CD14-positive monocyte (primary cell): ENCODE data around the gene F13A1. TPM values are rescaled to one million over a fixed set of nuclear protein-coding genes. Genes with fewer than 3 reads are reported as not detected.

Experiments used
- DNase-seq, 3 donors: peaks; one replicate each; pipeline ENCODE4 v3.0.0-alpha.2; 2011 to 2022
- H2AFZ ChIP-seq: 2 replicates; pipeline ENCODE4 v1.6.0; 2012; ENCODE audit warnings: mild to moderate bottlenecking, low read depth, low read length, inconsistent platforms; ENCODE audit not compliant: insufficient read depth, poor library complexity, severe bottlenecking
- H3K27ac ChIP-seq, 2 donors: 1 replicate in 1 of 2; 2 replicates in 1 of 2; pipeline ENCODE4 v1.5.1; 2012 to 2013; ENCODE audit warnings: low read length in 2 of 2, control low read depth in 1 of 2, inconsistent platforms in 1 of 2, low read depth in 1 of 2, mild to moderate bottlenecking in 1 of 2
- H3K27me3 ChIP-seq, 2 donors: one replicate each; pipeline versions ENCODE4 v1.6.0 to v1.6.1; 2011 to 2013; ENCODE audit warnings: low read length in 2 of 2; ENCODE audit not compliant: control insufficient read depth in 2 of 2, insufficient read depth in 2 of 2
- H3K36me3 ChIP-seq, 2 donors: replicated peaks in 1 of 2; 1 replicate in 1 of 2; 2 replicates in 1 of 2; pipeline versions ENCODE4 v1.5.1 to v1.6.1; 2012 to 2013; ENCODE audit warnings: low read length in 2 of 2, control low read depth in 1 of 2, inconsistent platforms in 1 of 2, mild to moderate bottlenecking in 1 of 2; ENCODE audit not compliant: insufficient read depth in 2 of 2, control insufficient read depth in 1 of 2
- H3K4me1 ChIP-seq, 2 donors: 1 replicate in 1 of 2; 2 replicates in 1 of 2; pipeline versions ENCODE4 v1.5.1 to v1.6.1; 2012 to 2013; ENCODE audit warnings: low read length in 2 of 2, control low read depth in 1 of 2, inconsistent platforms in 1 of 2, mild to moderate bottlenecking in 1 of 2, moderate library complexity in 1 of 2; ENCODE audit not compliant: insufficient read depth in 2 of 2, control insufficient read depth in 1 of 2
- H3K4me2 ChIP-seq: replicated peaks from 2 replicates; pipeline ENCODE3; 2012; ENCODE audit warnings: low read length, moderate library complexity, mild to moderate bottlenecking; ENCODE audit not compliant: poor library complexity, severe bottlenecking; ENCODE audit errors: extremely low read depth
- H3K4me3 ChIP-seq, 3 experiments: fragments of 200-600 bp in 1 of 3; sonication (generic) in 1 of 3; replicated peaks in 1 of 3; 1 replicate in 2 of 3; 2 replicates in 1 of 3; pipeline ENCODE4 v1.5.1; 2011 to 2013; ENCODE audit warnings: low read length in 3 of 3, mild to moderate bottlenecking in 3 of 3, control low read depth in 2 of 3, low read depth in 2 of 3, inconsistent platforms in 1 of 3, moderate library complexity in 1 of 3
- H3K79me2 ChIP-seq: 2 replicates; pipeline ENCODE4 v1.6.0; 2012; ENCODE audit warnings: mild to moderate bottlenecking, control low read depth, inconsistent platforms, low read length, moderate library complexity; ENCODE audit not compliant: insufficient read depth
- H3K9ac ChIP-seq: 2 replicates; pipeline ENCODE4 v1.6.0; 2017; ENCODE audit warnings: low read length, mild to moderate bottlenecking; ENCODE audit not compliant: insufficient read depth, poor library complexity, severe bottlenecking
- H3K9me3 ChIP-seq, 2 donors: replicated peaks in 1 of 2; 1 replicate in 1 of 2; 2 replicates in 1 of 2; pipeline versions ENCODE4 v1.5.1 to v1.6.1; 2012 to 2013; ENCODE audit warnings: low read length in 2 of 2, control low read depth in 1 of 2; ENCODE audit not compliant: control insufficient read depth in 1 of 2, insufficient read depth in 1 of 2
- H4K20me1 ChIP-seq: 2 replicates; pipeline ENCODE4 v1.6.0; 2012; ENCODE audit warnings: mild to moderate bottlenecking, low read length, control low read depth, moderate library complexity; ENCODE audit not compliant: insufficient read depth
- H3K27ac Mint-ChIP-seq, 7 donors: one replicate each; pipeline ENCODE4 v1.8.0; 2020; ENCODE audit warnings: mild to moderate bottlenecking in 7 of 7, mixed read lengths in 7 of 7, moderate library complexity in 6 of 7, inconsistent platforms in 2 of 7
- H3K27me3 Mint-ChIP-seq, 3 donors: one replicate each; pipeline ENCODE4 v1.8.0; 2021 to 2022; ENCODE audit warnings: low read depth in 3 of 3, mild to moderate bottlenecking in 3 of 3, mixed read lengths in 3 of 3, moderate library complexity in 3 of 3, inconsistent platforms in 1 of 3
- H3K36me3 Mint-ChIP-seq, 2 donors: one replicate each; pipeline ENCODE4 v1.8.0; 2020; ENCODE audit warnings: mixed read lengths in 2 of 2, inconsistent platforms in 1 of 2, mild to moderate bottlenecking in 1 of 2
- H3K4me1 Mint-ChIP-seq: one replicate; pipeline ENCODE4 v1.8.0; 2020; ENCODE audit warnings: mild to moderate bottlenecking, mixed read lengths
- H3K4me3 Mint-ChIP-seq, 2 donors: one replicate each; pipeline ENCODE4 v1.8.0; 2020; ENCODE audit warnings: mild to moderate bottlenecking in 2 of 2, mixed read lengths in 2 of 2, moderate library complexity in 1 of 2
- H3K9me3 Mint-ChIP-seq, 7 donors: one replicate each; pipeline ENCODE4 v1.8.0; 2020 to 2022; ENCODE audit warnings: mixed read lengths in 7 of 7, mild to moderate bottlenecking in 6 of 7, moderate library complexity in 6 of 7, inconsistent platforms in 2 of 7
- CTCF ChIP-seq: fragments of 200-600 bp; IDR thresholded peaks from one replicate; pipeline ENCODE4 v1.8.0; 2022; ENCODE audit warnings: antibody characterized with exemption, mild to moderate bottlenecking
- WGBS: methylation state at CpG from one replicate; pipeline ENCODE4 v1.1.5; 2013; ENCODE audit warnings: missing lambda C conversion rate; ENCODE audit not compliant: insufficient coverage; 5-methylcytosine and 5-hydroxymethylcytosine counted together
- intact Hi-C, 2 donors: fragments of 100-400 bp; cut with micrococcal nuclease; formaldehyde crosslinking; loops; one replicate each; pipeline versions ENCODE4 v1.15.0 to v1.15.1; 2023
- polyA plus RNA-seq, 3 donors: library from polyadenylated mRNA; depleted of rRNA in 1 of 3; unstranded in 2 of 3; stranded (reverse) in 1 of 3; fragments of 300-500 nt in 2 of 3; fragments of >200 nt in 1 of 3; fragmentation: Illumina TruSeq in 2 of 3; gene quantifications; 1 replicate in 2 of 3; 2 replicates in 1 of 3; pipeline ENCODE4 v1.2.3, GENCODE V29; 2012 to 2021

F13A1 gene
- polyA plus RNA-seq, 3 donors: 49.0 to 136 (median 105) TPM

DNA sequence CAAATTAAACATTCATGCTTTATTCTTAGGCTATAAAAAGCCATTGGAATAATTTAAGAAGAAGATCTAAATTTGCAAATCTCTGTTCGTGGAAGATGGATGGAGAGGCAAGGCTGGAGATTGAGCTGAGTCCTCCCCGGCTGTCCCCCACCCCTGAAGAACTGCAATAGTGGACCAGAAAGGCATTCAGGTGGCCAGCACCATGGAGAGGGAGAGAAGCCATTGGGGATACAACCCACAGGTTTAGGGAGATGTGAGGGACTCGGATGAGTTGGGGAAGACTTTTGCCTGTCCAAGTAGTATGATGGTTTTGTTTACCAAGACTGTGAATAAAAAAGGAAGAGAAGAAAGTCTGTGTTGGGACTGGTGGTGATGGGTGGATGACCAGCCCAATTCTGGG lies 120.8 kb downstream of the F13A1 start:
- Mint-ChIP-seq H3K36me3 (peaks cover 33 to 73% of the 10 kb centered on the region in 2 donors), H3K4me3 (no peak overlapping the region), H3K27me3 (no peaks in the 10 kb centered on the region), H3K4me1 (peaks cover 14% of the 10 kb centered on the region), H3K27ac (peak overlapping the region in 1 of 7 donors; percentile 22), H3K9me3 (peaks cover 0 to 1% (median 0%) of the 10 kb centered on the region in 7 donors)
- no peaks in the 10 kb centered on the region for H3K4me1 ChIP-seq
- H3K36me3 ChIP-seq: peaks cover 18 to 27% of the 10 kb centered on the region in 2 donors
- no peak overlapping the region for H3K27ac ChIP-seq
- H3K4me2 ChIP-seq: no peak overlapping the region
- H4K20me1 ChIP-seq: no peaks in the 10 kb centered on the region
- H3K79me2 ChIP-seq: no peaks in the 10 kb centered on the region
- H3K4me3 ChIP-seq: no peak overlapping the region
- H3K27me3 ChIP-seq: no peaks in the 10 kb centered on the region
- WGBS: 100% methylated on average over 2 of the region's 3 CpGs
- H3K9me3 ChIP-seq: no peaks in the 10 kb centered on the region
- no peak for TF ChIP-seq CTCF
- no peak for DNase-seq
- H2AFZ ChIP-seq: no peak overlapping the region
- H3K9ac ChIP-seq: no peak overlapping the region
- intact Hi-C loops: no loop called here

- Histone ChIP-seq H3K9ac (no peak overlapping the region), H3K36me3 (peaks cover 41 to 55% of the 10 kb centered on the region in 2 donors), H3K4me2 (no peak overlapping the region), H3K79me2 (no peaks in the 10 kb centered on the region), H3K27me3 (no peaks in the 10 kb centered on the region), H3K4me3 (no peak overlapping the region), H4K20me1 (no peaks in the 10 kb centered on the region), H3K9me3 (no peaks in the 10 kb centered on the region), H2AFZ (no peak overlapping the region), H3K4me1 (no peaks in the 10 kb centered on the region), H3K27ac (no peak overlapping the region)
- H3K9me3 Mint-ChIP-seq: peaks cover 0 to 11% (median 5%) of the 10 kb centered on the region in 7 donors
- no peak overlapping the region for H3K27ac Mint-ChIP-seq
- H3K27me3 Mint-ChIP-seq: peaks cover 0 to 1% (median 0%) of the 10 kb centered on the region in 3 donors
- no peak for TF ChIP-seq CTCF
- peaks cover 6% of the 10 kb centered on the region for H3K4me1 Mint-ChIP-seq
- intact Hi-C loops: no loop called here
- WGBS: 100% methylated on average over 1 of the region's 3 CpGs
- peaks cover 51 to 81% of the 10 kb centered on the region in 2 donors for H3K36me3 Mint-ChIP-seq
- no peak for DNase-seq
- no peak overlapping the region for H3K4me3 Mint-ChIP-seq
Measured at GRCh38 chr6:6196762-6197161, 123.7 kb downstream of the F13A1 start.
